ENCODE data around the gene ACAN.

Gene ACAN

DNA sequence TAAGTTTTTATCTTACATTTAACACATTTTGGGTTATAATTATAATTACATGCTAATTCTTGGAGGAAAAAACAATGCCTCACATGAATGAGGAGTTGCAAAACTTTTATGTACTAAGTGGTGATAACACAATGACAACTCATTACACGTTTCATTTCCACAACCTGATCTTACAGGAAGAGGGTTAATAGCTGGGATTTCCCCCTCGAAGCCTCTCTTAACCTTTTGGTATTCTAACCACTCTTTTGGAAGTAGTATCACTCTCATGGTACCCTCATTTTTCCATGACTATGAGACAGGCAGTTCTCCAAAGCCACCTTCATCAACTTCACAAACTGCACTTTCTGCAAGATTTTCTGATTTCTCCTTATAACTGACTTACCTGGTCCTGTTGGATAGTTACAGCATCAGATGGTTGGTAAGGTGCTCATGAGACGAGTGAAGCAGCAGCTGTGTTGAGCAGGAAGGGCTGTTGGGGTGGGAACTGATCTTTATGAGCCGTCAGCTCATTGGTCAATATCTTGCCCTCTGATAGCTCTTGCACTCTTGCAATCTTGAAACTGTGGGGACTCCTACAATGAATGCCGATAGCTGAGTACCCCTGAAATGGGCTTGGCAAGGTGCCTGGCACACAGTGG lies 41.6 kb downstream of the ACAN start:
- DNase-seq = no peak

DNA sequence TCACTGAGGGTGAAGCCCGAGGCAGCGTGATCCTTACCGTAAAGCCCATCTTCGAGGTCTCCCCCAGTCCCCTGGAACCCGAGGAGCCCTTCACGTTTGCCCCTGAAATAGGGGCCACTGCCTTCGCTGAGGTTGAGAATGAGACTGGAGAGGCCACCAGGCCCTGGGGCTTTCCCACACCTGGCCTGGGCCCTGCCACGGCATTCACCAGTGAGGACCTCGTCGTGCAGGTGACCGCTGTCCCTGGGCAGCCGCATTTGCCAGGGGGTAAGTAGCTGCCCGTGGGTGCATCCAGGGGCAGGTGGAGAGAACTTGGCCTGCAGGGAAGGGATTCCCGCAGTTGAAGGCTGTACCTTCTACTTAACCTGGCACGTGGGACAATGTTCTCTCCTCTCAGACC lies 42.4 kb downstream of the ACAN start:
- DNase-seq = no peak

DNA sequence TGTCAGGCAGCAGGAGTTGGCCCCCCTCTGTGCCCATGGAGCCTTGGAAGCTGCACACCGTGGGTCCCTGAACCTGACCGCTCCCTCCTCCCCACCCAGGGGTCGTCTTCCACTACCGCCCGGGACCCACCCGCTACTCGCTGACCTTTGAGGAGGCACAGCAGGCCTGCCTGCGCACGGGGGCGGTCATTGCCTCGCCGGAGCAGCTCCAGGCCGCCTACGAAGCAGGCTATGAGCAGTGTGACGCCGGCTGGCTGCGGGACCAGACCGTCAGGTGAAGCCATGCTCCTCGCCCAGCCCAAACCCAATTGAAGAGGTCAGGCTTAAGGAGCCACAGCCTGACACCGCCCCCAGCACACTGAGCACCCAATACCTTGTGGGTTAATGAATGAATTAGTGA lies 43.9 kb downstream of the ACAN start:
- DNase-seq = no peak

DNA sequence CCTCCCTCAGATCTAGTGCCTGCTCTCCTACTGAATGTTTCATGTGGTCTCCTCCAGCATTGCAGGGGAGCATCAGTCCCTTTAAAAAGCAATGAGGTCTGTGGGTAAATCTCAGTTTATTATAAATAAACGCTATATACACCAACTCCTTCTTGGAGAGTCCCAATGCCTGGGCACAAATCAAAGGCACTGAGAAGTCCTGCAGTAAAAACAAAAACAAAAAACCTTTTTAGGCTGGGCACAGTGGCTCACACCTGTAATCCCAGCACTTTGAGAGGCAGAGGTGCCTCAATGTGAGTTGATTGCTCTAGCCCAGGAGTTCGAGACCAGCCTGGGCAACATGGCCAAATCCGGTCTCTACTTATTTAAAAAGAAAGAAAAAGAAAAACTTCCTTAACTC lies 45.0 kb downstream of the ACAN start:
- no peak for DNase-seq

DNA sequence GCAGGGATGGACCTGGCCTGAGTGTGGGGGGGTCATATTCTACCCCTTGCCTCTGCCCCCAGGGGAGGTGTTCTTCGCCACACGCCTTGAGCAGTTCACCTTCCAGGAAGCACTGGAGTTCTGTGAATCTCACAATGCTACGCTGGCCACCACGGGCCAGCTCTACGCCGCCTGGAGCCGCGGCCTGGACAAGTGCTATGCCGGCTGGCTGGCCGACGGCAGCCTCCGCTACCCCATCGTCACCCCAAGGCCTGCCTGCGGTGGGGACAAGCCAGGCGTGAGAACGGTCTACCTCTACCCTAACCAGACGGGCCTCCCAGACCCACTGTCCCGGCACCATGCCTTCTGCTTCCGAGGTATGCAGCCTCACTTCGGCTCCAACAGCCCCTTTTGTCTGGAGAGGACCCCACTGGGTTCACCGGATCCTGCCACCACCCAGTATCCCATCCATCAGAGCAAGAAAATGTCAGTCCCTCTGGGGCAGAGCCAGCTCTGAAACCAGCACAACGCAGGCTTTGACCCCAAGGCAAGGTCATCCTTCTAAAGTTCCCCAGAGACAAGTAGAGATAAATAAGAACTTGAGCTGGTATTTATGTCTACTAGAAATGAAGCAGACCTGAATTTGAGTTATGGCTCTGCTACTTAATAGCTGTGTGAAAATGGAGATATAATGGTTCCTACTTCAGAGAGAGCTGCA lies 46.3 kb downstream of the ACAN start:
- no peak for DNase-seq

DNA sequence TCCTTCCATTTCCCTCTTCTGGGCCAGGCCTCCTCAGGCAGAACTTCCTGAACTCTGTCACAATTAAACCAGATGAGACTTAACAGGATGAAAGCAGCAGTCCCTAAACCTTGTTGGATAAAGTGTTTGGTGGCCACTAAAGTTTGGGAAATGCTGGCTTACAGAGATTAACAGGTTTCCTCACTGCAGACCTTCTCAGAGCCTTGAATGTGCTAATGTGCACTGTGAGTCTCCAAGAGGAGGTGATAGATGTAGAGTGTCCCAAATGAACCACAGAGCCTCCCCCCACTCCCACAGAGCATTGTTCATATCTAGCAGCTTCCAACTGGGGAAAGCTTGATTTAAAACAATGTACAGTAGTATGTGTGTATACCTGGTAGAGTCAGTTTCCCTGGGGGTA lies 49.2 kb downstream of the ACAN start:
- no peak for DNase-seq

DNA sequence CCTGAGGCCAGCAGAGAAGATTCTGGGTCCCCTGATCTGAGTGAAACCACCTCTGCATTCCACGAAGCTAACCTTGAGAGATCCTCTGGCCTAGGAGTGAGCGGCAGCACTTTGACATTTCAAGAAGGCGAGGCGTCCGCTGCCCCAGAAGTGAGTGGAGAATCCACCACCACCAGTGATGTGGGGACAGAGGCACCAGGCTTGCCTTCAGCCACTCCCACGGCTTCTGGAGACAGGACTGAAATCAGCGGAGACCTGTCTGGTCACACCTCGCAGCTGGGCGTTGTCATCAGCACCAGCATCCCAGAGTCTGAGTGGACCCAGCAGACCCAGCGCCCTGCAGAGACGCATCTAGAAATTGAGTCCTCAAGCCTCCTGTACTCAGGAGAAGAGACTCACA lies 55.7 kb downstream of the ACAN start:
- DNase-seq = no peak

DNA sequence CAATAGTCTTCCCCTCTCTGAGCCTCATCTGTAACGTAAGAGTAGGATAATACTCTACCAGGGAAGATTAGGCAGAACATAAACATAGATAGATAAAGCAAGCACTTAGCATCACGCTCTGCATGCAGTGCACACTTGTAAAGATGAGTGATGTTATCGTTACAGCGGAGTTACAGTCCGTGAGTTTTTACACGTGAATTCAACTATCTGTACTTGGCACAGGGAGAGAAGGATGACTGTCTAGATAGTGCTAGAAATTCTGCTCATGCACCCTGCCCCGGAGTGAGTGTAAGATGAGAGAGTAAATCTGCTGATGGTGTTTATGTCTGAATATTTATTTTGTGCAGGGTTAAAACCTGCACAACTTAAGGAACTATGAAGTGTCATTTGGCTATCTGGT lies 56.3 kb downstream of the ACAN start:
- DNase-seq = no peak

DNA sequence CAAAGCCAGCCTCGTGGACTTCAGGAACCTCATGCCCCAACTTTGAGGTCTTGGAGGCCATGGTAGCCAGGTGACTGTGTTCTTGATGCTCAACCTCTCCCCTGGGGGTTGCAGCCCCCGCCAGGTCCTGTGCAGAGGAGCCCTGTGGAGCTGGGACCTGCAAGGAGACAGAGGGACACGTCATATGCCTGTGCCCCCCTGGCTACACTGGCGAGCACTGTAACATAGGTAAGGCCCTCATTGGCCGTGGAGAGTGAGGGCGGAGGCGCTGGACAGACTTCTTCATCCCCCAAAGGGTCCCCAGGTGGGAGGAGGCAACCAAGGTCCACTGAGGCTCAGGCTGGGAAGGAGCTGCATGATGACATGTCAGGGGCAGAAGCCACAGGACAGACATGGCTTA lies 57.0 kb downstream of the ACAN start:
- no peak for DNase-seq

DNA sequence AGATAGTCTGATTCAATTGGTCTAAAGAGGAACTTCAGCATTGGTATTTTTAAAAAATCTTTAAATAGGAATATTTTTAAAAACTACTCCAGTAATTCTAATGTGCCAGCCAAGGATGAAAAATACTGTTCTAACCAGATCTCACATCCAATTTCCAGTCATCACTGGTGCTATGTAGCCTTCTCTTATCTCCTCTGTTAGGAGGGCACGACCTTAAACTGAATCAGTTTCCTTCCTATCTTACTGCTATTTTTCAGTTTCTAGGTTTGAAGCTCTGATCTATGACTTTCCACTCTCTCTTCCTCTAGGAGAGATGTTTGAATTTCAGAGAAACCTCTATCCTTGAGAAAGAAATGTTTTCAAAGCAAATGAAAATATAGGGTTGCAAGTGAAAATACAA lies 60.2 kb downstream of the ACAN start:
- no peak for DNase-seq

DNA sequence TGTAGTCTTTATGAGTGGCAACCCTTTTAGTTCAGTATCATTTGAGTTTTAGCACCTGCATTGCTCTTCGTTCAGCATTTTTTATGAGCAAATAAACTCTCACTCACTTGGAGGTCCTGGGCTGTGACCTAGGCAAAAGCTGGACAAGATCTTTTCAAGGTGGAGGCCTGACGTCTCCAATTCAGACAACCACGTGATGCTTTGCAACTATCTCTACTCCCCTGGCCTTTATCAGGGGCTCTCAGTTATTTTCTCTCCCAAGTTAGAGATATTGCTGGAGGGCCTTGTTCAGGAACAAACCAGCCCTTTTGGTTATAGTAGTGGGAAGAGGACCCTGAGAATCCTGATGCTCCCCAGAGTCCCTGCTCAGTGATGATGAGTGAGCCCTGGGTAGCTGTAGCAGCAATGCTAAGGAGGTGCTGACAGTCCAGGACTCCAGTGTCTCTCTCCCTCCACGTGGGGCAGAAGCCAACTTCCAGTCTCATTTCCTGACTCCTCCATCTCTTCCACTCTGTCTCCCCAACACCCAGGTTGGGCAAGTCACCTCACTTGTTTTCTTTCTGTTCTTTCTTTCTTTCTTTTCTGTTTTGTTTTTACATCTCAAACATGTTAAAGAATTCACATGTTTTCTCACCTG lies 61.7 kb downstream of the ACAN start:
- no peak for DNase-seq

DNA sequence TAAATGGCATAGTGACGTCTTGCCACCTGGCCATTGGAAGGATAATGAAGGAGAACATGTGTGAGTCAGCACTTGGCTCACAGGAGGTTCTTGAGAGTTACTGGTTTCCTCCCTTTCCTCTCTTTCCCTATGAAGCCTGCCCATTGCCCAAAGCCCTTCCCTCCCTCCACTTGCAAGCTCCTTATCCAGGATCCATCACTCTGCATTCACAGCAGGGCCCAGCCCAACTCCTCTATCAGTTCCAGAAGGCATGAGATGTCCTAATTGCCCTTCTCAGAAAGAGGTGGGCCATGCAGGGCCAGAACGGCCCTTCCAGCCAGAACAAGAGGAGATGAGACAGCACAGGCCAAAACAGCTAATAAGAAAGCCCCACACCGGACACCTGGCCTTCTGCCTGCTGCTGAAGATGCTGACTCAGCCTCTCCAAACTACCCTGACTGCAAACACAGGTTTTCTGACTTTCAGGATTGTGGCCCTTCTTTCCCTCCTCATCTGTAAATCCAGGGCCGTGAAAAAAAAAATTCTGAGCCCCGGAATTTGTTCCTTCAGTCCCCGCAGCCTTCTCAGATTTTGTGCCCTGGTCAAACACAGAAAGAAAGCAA lies 62.4 kb downstream of the ACAN start:
- DNase-seq = no peak

DNA sequence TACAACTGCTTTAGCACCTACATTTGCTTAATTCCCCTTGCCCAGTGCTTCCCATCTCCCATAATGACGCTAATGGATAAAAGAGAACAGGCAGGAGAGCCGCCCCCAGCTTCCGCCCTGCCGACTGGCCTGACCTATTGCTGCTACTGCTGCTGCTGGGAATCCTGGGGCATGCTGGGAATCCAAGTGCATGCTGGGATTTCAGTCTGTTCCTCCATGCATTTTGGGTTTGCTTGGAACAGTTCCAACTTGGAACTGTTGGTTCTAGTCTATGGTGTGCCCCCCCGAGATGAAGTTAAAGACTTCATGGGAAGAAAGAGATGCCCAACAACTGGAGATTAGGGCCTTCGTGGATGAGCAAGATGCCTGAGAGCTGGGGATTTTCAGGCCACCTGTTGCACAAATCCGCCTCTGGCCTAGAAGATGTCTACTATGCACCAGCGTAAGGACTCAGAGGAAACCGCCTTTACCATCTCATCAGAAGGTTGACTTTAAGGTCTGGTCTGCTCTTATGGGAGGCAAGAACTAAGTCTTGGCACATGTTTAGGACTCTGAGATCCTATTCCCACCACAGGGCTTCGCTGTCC lies 63.2 kb downstream of the ACAN start:
- DNase-seq = no peak

DNA sequence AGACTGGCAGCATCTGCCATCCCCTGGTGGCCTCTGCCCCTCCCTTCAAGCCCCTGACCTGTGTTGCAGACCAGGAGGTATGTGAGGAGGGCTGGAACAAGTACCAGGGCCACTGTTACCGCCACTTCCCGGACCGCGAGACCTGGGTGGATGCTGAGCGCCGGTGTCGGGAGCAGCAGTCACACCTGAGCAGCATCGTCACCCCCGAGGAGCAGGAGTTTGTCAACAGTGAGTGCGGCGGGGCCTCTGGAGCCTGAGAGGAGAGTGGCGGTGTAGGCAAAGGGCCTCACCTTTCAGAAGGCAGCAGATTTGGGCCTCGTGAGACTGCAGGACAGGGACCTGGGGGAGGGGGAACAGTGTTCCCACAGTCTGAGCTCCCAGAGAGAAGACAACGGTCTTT lies 68.1 kb downstream of the ACAN start:
- no peak for DNase-seq

DNA sequence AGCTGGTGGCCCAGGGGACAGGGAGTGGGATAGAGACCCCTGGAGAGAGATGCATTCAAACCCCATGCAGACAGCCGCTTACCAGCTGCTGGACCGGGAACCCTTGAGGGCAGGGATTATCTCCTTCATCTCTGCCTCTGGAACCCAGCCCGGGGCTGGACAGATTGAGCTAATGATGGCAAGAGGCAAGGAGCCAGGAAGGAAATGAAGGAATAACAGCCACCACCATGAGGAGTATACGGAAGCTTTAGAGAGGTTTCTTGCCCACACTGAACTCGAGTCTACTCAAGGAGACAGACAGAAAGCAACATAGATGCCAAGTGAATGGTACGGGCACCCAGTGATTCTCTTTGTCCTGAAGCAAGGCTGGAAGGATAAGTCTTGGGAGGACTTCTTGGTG lies 68.9 kb downstream of the ACAN start:
- DNase-seq = peak; percentile 34 to 71

DNA sequence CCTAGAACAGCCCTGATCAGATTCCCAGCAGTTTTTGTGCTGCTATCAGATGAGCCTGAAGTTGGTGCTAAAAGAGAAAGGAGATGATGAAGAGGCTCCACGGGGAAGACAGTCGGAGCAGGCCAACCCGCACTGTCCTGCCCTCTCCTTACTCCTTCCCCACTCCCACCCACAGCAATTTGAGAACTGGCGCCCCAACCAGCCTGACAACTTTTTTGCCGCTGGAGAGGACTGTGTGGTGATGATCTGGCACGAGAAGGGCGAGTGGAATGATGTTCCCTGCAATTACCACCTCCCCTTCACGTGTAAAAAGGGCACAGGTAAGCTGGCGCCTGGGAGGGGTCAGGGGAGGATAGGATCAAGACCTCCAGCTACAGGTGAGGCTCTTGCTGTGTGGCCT lies 69.5 kb downstream of the ACAN start:
- no peak for DNase-seq

DNA sequence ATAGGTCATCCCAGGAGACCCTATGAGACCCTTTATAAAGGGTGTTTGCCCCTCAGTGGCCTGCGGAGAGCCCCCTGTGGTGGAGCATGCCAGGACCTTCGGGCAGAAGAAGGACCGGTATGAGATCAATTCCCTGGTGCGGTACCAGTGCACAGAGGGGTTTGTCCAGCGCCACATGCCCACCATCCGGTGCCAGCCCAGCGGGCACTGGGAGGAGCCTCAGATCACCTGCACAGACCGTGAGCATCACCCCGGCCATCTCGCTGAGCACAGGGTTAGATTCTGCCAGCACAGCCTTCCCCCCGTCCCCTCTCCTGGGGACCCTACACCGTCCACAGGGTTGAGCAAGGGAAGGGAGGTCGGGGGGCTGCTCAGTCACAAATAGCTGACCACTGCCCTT lies 70.5 kb downstream of the ACAN start:
- DNase-seq = no peak

DNA sequence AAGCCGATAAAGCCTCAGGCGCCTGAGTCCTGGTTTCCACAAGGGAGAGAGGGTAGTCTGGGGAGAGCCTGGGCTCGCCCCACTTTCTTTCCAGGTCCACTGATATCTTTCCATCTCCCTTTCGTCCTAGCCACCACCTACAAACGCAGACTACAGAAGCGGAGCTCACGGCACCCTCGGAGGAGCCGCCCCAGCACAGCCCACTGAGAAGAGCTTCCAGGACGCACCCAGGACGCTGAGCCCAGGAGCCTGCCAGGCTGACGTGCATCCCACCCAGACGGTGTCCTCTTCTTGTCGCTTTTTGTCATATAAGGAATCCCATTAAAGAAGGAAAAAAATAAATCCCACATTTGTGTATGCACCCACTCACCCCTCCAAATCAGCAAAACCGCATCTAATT lies 71.0 kb downstream of the ACAN start:
- DNase-seq = no peak

DNA sequence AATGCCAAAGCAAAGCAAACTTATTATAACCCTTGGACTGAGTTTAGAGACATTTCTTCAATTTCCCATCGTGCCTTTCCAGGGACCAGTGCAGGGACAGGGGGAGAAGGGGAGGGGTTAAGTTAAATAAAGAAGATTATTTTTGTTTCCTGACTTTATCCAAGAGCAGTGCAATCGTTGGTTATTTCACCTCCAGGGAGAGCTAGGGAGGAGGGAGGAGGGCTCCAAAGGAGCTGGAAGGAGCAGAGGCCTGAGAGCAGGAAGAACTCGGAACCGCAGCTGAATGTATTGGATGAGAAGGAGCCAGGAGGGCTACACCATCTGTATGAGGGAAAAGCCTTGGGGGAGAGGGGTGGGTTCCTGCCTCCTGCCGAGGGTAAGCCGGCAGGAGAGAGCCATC lies 71.4 kb downstream of the ACAN start:
- DNase-seq = peak in 1 of 2 experiments; percentile 43

DNA sequence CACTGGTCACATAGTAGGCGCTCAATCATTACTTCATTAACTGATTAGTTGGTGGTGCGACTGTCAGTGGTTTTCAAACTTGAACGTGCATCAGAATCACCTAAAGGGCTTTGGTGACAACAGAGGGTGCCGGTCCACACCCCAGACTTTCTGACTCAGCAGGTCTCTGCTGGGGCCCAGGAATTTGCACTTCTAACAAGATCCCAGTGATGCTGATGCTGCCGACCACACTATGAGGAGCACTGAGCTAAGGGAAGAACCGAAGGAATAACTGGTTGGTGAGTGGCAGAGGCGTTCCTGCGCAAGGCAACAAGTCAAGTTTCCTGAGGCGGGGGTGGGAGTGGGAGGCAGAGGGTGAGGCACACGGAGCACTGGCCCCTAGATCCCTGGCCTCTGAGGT lies 73.3 kb downstream of the ACAN start:
- DNase-seq = no peak

DNA sequence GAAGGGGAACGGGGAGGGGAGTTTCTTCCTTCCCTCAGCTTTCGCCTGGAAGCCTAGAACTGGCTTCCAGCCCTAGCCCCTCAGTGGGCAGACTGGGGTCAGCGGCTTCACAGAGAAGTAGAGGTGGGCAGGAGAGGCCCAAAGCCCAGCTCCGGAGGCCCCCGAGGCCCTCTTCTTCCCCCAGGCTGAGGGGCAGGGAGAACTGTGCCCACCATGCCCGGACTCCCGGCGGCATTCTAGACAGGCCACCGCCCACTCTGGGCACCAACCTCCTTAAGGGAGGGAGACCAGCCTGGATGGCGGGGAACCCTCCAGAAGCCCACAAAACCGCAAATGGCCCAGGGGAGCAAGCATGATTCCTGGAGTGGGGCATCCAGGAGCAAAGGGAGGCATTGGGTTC lies 74.2 kb downstream of the ACAN start:
- no peak for DNase-seq

DNA sequence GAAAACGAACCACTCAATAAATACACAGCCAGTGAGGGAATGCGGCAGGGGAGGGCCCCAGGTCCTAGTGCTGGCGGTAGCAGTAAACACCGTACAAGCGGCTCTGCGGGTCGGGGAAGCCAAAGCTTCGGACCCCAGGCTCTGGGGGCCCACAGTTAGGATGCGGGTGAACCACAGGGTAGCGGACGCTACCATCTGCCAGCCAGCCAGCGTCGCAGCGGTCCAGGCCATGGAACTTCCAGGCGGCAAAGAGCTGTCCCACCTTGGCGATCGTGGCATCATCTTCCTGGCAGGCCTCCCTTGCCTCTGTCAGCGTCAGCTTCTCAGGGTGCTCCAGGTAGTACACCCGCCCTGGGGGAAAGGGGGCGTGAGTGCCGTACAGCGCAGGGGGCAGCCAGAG lies 74.7 kb downstream of the ACAN start:
- DNase-seq = no peak

DNA sequence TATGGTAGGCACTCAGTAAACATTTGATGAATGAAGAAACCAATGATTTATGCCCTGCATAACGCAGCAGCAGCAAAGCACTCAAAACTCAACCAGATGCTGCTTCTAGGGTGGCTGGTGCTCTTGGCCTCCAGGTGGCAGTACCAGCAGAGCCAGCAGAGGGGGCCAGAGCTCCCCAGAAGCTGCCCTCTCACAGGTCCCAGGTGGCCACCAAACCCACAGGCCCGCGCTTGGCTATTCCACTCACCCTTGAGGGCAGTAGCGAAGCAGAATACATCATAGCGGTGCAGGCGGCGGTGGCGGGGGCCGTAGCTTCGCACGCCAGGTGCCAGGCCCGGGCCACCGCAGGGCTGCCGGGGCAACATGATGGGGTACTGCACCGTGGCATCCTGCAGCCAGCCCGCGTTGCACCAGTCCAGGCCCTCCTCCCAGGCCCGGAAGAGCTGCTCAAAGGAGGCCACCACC lies 75.5 kb downstream of the ACAN start:
- peak; percentile 82 to 96 for DNase-seq
